Smooth muscle cell (in vitro differentiated cells): ENCODE measurements around the gene CCDC85B. TPM values are rescaled to one million over a fixed set of nuclear protein-coding genes. Genes with fewer than 3 reads are reported as not detected.

Experiments used
- DNase-seq: peaks from one replicate; lab custom pipeline; 2025; ENCODE audit not compliant: unreplicated experiment; lab: John Stamatoyannopoulos, UW
- H2AFZ ChIP-seq: fragments of 200-600 bp; sonication (generic); 2 replicates; pipeline ENCODE4 v1.6.0; 2016; ENCODE audit warnings: antibody characterized with exemption, low read depth, mild to moderate bottlenecking
- H3F3A ChIP-seq: fragments of 200-600 bp; sonication (generic); 2 replicates; pipeline ENCODE4 v1.6.0; 2017; ENCODE audit warnings: antibody characterized with exemption, low read depth
- H3K27ac ChIP-seq: fragments of 200-600 bp; sonication (generic); 2 replicates; pipeline ENCODE4 v1.5.1; 2016; ENCODE audit warnings: low read depth, mild to moderate bottlenecking
- H3K27me3 ChIP-seq: fragments of 200-600 bp; sonication (generic); 2 replicates; pipeline ENCODE4 v1.6.1; 2016; ENCODE audit warnings: low read depth, mild to moderate bottlenecking
- H3K36me3 ChIP-seq: fragments of 200-600 bp; sonication (generic); 2 replicates; pipeline ENCODE4 v1.5.1; 2016; ENCODE audit warnings: low read depth
- H3K4me1 ChIP-seq: fragments of 200-600 bp; sonication (generic); 2 replicates; pipeline ENCODE4 v1.5.1; 2016; ENCODE audit warnings: low read depth
- H3K4me2 ChIP-seq: fragments of 200-600 bp; sonication (generic); 2 replicates; pipeline ENCODE4 v1.6.0; 2016; ENCODE audit warnings: mild to moderate bottlenecking
- H3K4me3 ChIP-seq: fragments of 200-600 bp; sonication (generic); 2 replicates; pipeline ENCODE4 v1.5.1; 2016; ENCODE audit warnings: mild to moderate bottlenecking
- H3K79me2 ChIP-seq: fragments of 200-600 bp; sonication (generic); 2 replicates; pipeline ENCODE4 v1.6.0; 2016; ENCODE audit warnings: low read depth, mild to moderate bottlenecking
- H3K9ac ChIP-seq: fragments of 200-600 bp; sonication (generic); 2 replicates; pipeline ENCODE4 v1.6.0; 2016; ENCODE audit warnings: low read depth
- H3K9me3 ChIP-seq: fragments of 200-600 bp; sonication (generic); replicated peaks from 2 replicates; pipeline ENCODE4 v1.5.1; 2016; ENCODE audit warnings: low read depth
- H4K20me1 ChIP-seq: fragments of 200-600 bp; sonication (generic); 2 replicates; pipeline ENCODE4 v1.6.0; 2016; ENCODE audit warnings: low read depth
- WGBS: methylation state at CpG from one replicate; pipeline ENCODE4 v1.1.7; 2016; ENCODE audit warnings: low lambda C conversion rate; 5-methylcytosine and 5-hydroxymethylcytosine counted together
- polyA plus RNA-seq: library from polyadenylated mRNA; unstranded; fragments of >200 nt; fragmentation: Nextera tagmentation; extraction: Ambion mirVana; gene quantifications from 2 replicates; pipeline ENCODE4 v1.2.1, GENCODE V29; 2016
- total RNA-seq: library from RNA; depleted of rRNA; stranded (reverse); fragments of >200 nt; gene quantifications from 2 replicates; pipeline ENCODE4 v1.2.3, GENCODE V29; 2014
- TF ChIP-seq, protein P1 (sequence below): fragments of 200-600 bp; sonication (generic); IDR thresholded peaks from 2 replicates; pipeline ENCODE4 v1.5.1; 2017; ENCODE audit warnings: borderline replicate concordance, mild to moderate bottlenecking, antibody characterized with exemption; ENCODE audit not compliant: insufficient read depth, poor library complexity, severe bottlenecking

CCDC85B gene
- total and polyA plus RNA-seq, 2 experiments from 2014 or later: 19.5 to 55.7 TPM

DNA sequence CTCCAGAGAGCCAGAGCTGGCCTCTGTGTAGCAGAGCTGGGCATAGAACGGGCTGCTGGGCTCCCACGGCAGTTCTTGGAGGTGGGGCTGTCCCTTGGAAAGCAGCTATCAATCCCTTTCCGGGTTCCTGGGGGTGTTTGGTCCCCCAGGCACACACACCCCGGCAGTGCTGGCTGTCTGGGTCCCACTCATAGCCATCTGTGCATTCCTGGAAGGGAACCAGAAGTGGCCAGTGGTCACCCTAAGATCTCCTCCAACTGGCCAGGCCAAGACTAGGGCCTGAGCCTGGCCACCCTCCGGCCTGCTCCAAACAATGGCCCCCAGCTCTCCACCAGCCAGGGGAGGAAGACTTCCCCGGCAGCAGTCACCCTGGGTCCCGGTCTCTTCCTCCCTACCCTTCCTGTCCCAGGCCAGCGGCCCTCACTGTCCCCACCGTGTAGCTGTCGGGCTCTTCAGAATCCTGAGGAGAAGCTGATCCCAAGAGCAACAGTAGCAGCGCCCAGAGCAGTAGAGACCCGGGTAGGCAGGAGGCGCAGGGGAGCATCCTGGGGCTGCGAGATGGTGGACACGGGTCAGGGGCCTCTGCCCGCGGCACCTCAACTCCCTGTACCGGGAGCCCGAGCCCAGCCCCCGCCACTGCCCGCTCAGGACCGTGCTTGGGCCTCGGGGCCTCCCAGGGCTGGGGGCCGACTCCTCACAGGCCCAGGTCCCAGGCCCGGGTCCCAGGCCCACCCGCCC, 18.5 kb upstream of the CCDC85B start:
- peak overlapping the region; percentile 99 for H3K4me2 ChIP-seq
- peak overlapping the region; percentile 21 for H3K27ac ChIP-seq
- H4K20me1 ChIP-seq: peaks cover 12% of the 10 kb centered on the region
- peak overlapping the region; percentile 79 for H3K9ac ChIP-seq
- TF ChIP-seq, protein P1, sequence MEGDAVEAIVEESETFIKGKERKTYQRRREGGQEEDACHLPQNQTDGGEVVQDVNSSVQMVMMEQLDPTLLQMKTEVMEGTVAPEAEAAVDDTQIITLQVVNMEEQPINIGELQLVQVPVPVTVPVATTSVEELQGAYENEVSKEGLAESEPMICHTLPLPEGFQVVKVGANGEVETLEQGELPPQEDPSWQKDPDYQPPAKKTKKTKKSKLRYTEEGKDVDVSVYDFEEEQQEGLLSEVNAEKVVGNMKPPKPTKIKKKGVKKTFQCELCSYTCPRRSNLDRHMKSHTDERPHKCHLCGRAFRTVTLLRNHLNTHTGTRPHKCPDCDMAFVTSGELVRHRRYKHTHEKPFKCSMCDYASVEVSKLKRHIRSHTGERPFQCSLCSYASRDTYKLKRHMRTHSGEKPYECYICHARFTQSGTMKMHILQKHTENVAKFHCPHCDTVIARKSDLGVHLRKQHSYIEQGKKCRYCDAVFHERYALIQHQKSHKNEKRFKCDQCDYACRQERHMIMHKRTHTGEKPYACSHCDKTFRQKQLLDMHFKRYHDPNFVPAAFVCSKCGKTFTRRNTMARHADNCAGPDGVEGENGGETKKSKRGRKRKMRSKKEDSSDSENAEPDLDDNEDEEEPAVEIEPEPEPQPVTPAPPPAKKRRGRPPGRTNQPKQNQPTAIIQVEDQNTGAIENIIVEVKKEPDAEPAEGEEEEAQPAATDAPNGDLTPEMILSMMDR: no peak
- no peaks in the 10 kb centered on the region for H3K9me3 ChIP-seq
- no peaks in the 10 kb centered on the region for H3K79me2 ChIP-seq
- peaks cover 21% of the 10 kb centered on the region for H3F3A ChIP-seq
- no peaks in the 10 kb centered on the region for H3K27me3 ChIP-seq
- 30% methylated on average over 17 of the region's 26 CpGs for WGBS
- H3K4me1 ChIP-seq: no peaks in the 10 kb centered on the region
- no peaks in the 10 kb centered on the region for H3K36me3 ChIP-seq
- no peak overlapping the region for H2AFZ ChIP-seq
- DNase-seq: peak; percentile 57
- peak overlapping the region; percentile 55 for H3K4me3 ChIP-seq

DNA sequence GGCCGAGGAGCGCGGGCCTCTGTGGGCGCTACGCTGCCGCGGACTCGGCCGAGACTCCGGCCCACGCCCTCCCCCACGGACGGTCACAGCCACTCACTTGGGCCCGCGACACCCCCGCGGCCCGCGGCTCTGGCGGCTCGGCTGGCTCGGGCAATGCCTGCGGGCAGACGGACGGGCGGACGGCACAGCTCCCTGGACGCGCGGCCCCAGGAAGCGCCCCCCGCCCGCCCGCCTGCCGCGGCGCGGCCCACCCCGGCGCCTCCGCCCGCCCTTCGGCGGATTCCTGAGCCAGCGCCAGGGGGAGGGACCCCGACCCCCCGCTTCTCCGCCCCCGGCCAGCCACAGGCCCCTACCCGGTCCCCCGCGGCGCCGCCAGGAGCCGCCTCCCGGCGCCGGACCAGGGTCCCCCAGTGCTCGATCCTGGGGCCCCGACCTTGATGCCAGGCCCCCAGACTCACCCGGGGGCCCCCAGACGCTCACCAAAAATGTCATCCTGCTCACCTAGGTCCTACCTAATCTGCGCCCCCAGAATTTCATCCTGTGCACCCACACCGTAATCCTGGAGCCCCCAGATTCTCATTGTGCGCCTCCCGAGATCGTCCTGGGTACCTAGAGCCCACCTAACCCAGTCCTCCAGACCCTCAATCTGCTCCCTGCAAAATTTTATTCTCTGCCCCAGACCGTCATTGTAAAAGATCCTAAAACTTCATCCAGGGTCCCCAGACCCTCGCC, 17.7 kb upstream of the CCDC85B start, which contains the start of gene EFEMP2:
Gene EFEMP2 (minus strand): TSS at position 215 of the 732 bp plus-strand sequence. CDS start 446 bp downstream, outside the sequence.
- WGBS: under 1% methylated on average over 17 of the region's 69 CpGs
- H4K20me1 ChIP-seq: peaks cover 5% of the 10 kb centered on the region
- peak within 1 kb of the TSS; percentile 79 for H3K9ac ChIP-seq
- peak within 1 kb of the TSS; percentile 61 for H3K27ac ChIP-seq
- H3K27me3 ChIP-seq: no peaks in the 10 kb centered on the region
- no peaks in the 10 kb centered on the region for H3K79me2 ChIP-seq
- TF ChIP-seq, protein P1: no peak
- H3K36me3 ChIP-seq: no peaks in the 10 kb centered on the region
- H3K4me2 ChIP-seq: peak within 1 kb of the TSS; percentile 99
- DNase-seq: peak; percentile 57
- peak within 1 kb of the TSS; percentile 55 for H3K4me3 ChIP-seq
- H3K9me3 ChIP-seq: no peaks in the 10 kb centered on the region
- H2AFZ ChIP-seq: no peak within 1 kb of the TSS
- no peaks in the 10 kb centered on the region for H3K4me1 ChIP-seq
- peaks cover 13% of the 10 kb centered on the region for H3F3A ChIP-seq

DNA sequence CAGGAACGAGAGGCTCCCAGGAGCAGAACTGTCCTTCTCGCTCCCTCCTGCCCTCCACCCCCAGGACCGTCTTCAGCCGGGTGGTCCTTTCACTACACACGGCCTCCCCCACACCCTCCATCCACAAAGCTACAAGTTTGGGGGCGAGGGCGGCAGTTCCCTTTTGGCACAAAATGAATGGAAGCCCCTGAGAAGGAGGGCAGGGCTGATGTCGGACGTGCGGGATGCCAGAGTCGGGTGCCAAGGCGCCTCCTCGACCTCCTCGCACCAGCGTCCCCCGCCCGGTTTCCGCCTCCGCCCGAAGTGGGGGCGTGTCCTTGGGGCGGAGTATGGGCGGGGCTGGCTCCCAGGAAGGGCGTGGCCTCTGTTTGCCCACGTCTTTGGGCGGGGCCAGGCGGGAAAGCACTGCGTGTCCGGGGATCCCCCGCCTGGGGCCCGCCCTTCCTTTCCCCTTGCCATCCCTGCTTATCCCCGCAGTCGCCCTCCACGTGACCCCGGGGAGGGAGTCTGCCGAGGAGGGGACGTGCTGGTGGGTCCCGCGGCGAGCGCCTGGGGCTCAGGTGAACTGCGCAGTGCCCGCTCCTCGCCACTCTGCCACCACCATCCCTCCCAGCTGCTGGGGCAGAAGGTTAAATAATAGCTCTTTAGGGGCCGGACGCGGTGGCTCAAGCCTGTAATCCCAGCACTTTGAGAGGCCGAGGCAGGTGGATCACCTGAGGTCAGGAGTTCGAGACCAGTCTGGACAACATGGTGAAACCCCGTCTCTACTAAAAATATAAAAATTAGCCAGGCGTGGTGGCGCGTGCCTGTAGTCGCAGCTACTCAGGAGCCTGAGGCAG, 16.9 kb upstream of the CCDC85B start:
- Histone ChIP-seq H4K20me1 (no peaks in the 10 kb centered on the region), H3K27me3 (no peaks in the 10 kb centered on the region), H3K4me3 (peak overlapping the region; percentile 55), H3K36me3 (no peaks in the 10 kb centered on the region), H3K27ac (peak overlapping the region; percentile 61), H3K4me2 (peak overlapping the region; percentile 99), H3K4me1 (no peaks in the 10 kb centered on the region), H3K9ac (peak overlapping the region; percentile 79), H2AFZ (no peak overlapping the region), H3F3A (peaks cover 5% of the 10 kb centered on the region), H3K79me2 (no peaks in the 10 kb centered on the region), H3K9me3 (no peaks in the 10 kb centered on the region)
- 9% methylated on average over 54 of the region's 54 CpGs for WGBS
- TF ChIP-seq, protein P1: no peak
- DNase-seq: peak; percentile 87
